ENCODE results near the gene TYK2.

The TYK2 gene

GRCh38 chr19:10317045-10317856 is 63.1 kb downstream of the TYK2 start:
- no peak for FAIRE-seq

GRCh38 chr19:10316229-10317044 is 63.9 kb downstream of the TYK2 start:
- FAIRE-seq = no peak
- DNase-seq (ENCODE audit: insufficient read length, low spot score) = no peak

More at GRCh38 chr19:10317045-10317856, 63.1 kb downstream of the TYK2 start:
- no peak for DNase-seq (ENCODE audit: insufficient read length, low spot score)

- DNase-seq (ENCODE audit: insufficient read length, low spot score) (peak; percentile 89), FAIRE-seq (peak; percentile 93)
These were observed 64.8 kb downstream of the TYK2 start, which contains the start of gene FDX2 for GRCh38 chr19:10315335-10316214. FDX2 (minus strand) TSS chr19:10316015; CDS start chr19:10315996, 19 bp downstream.

GRCh38 chr19:10309423-10309822 is 70.9 kb downstream of the TYK2 start, which contains the start of gene ZGLP1:
ZGLP1 (minus strand) TSS chr19:10309815.
- no peak for DNase-seq (ENCODE audit: insufficient read length, low spot score)

GRCh38 chr19:10306327-10306726 is 74.0 kb downstream of the TYK2 start:
- DNase-seq (ENCODE audit: insufficient read length, low spot score) = no peak
- FAIRE-seq = no peak

More at GRCh38 chr19:10309423-10309822, 70.9 kb downstream of the TYK2 start, which contains the start of gene ZGLP1:
- no peak for FAIRE-seq

GRCh38 chr19:10305139-10305806 is 75.1 kb downstream of the TYK2 start:
- no peak for DNase-seq (ENCODE audit: insufficient read length, low spot score)
- no peak for FAIRE-seq
